Stimulated activated effector memory CD8-positive, alpha-beta T cell treated with anti-CD3 and anti-CD28 coated beads, Interleukin-12 subunit alpha, Interleukin-12 subunit beta, amount 100 ng/mL, for 72 hours (primary cell): ENCODE measurements around the gene KRTAP5-3.
"Not testable (repeated sequence)": the region's sequence is repeated elsewhere in the genome, so short reads cannot be mapped to it uniquely, and the experiment has no call there.

Experiments
- ATAC-seq: fragments of 150-1000 bp; cut with Tn5 transposase; 2 replicates; pipeline ENCODE4 v1.10.0; 2021
- DNase-seq, 2 donors: peaks; one replicate each; pipeline ENCODE4 v3.0.0; 2021 to 2022; ENCODE audit warnings: low spot score in 2 of 2
- H3K27ac Mint-ChIP-seq: one replicate; pipeline ENCODE4 v1.8.0; 2022; ENCODE audit warnings: mild to moderate bottlenecking, mixed read lengths
- H3K36me3 Mint-ChIP-seq: one replicate; pipeline ENCODE4 v1.8.0; 2022; ENCODE audit warnings: mild to moderate bottlenecking, mixed read lengths
- H3K4me1 Mint-ChIP-seq: one replicate; pipeline ENCODE4 v1.8.0; 2022; ENCODE audit warnings: mixed read lengths
- H3K4me3 Mint-ChIP-seq: one replicate; pipeline ENCODE4 v1.8.0; 2022; ENCODE audit warnings: mild to moderate bottlenecking, mixed read lengths
- H3K9me3 Mint-ChIP-seq: one replicate; pipeline ENCODE4 v1.8.0; 2022; ENCODE audit warnings: mixed read lengths

Gene KRTAP5-3

GRCh38 chr11:1604711-1605110, 3.6 kb downstream of the KRTAP5-3 start:
- Mint-ChIP-seq H3K4me3 (no peak overlapping the region), H3K4me1 (peaks cover 15% of the 10 kb centered on the region), H3K9me3 (no peaks in the 10 kb centered on the region), H3K27ac (no peak overlapping the region), H3K36me3 (no peaks in the 10 kb centered on the region)
- no peak for DNase-seq
- ATAC-seq = no peak

GRCh38 chr11:1604181-1604580, 4.1 kb downstream of the KRTAP5-3 start:
- DNase-seq = no peak
- no peaks in the 10 kb centered on the region for H3K36me3 Mint-ChIP-seq
- ATAC-seq = no peak
- H3K4me3 Mint-ChIP-seq = no peak overlapping the region
- H3K4me1 Mint-ChIP-seq = peaks cover 15% of the 10 kb centered on the region
- no peaks in the 10 kb centered on the region for H3K9me3 Mint-ChIP-seq
- H3K27ac Mint-ChIP-seq = no peak overlapping the region

- no peaks in the 10 kb centered on the region for H3K36me3 Mint-ChIP-seq
- H3K4me1 Mint-ChIP-seq = peaks cover 20% of the 10 kb centered on the region
- no peak overlapping the region for H3K4me3 Mint-ChIP-seq
- H3K9me3 Mint-ChIP-seq = no peaks in the 10 kb centered on the region
- no peak for DNase-seq
- no peak overlapping the region for H3K27ac Mint-ChIP-seq
- no peak for ATAC-seq
These were observed 4.6 kb downstream of the KRTAP5-3 start for GRCh38 chr11:1603629-1604028.

- not testable (repeated sequence) for H3K4me3 Mint-ChIP-seq, ATAC-seq, H3K36me3 Mint-ChIP-seq, DNase-seq, H3K9me3 Mint-ChIP-seq, H3K27ac Mint-ChIP-seq
- peaks cover 27% of the 10 kb centered on the region for H3K4me1 Mint-ChIP-seq
These were observed 6.6 kb downstream of the KRTAP5-3 start for GRCh38 chr11:1601663-1602062.

- Mint-ChIP-seq H3K36me3 (no peaks in the 10 kb centered on the region), H3K4me3 (no peak overlapping the region), H3K27ac (no peak overlapping the region), H3K4me1 (peaks cover 29% of the 10 kb centered on the region), H3K9me3 (no peaks in the 10 kb centered on the region)
- no peak for DNase-seq
- ATAC-seq = no peak
These were observed 7.6 kb downstream of the KRTAP5-3 start for GRCh38 chr11:1600626-1601025.

GRCh38 chr11:1598816-1599215, 9.4 kb downstream of the KRTAP5-3 start:
- no peak for DNase-seq

GRCh38 chr11:1598406-1598805, 9.9 kb downstream of the KRTAP5-3 start:
- peaks cover 36% of the 10 kb centered on the region for H3K4me1 Mint-ChIP-seq
- not testable (repeated sequence) for H3K4me3 Mint-ChIP-seq, H3K9me3 Mint-ChIP-seq, H3K27ac Mint-ChIP-seq, DNase-seq, H3K36me3 Mint-ChIP-seq, ATAC-seq

More at GRCh38 chr11:1598816-1599215, 9.4 kb downstream of the KRTAP5-3 start:
- no peaks in the 10 kb centered on the region for H3K36me3 Mint-ChIP-seq
- no peak overlapping the region for H3K4me3 Mint-ChIP-seq
- no peak overlapping the region for H3K27ac Mint-ChIP-seq
- peaks cover 36% of the 10 kb centered on the region for H3K4me1 Mint-ChIP-seq
- ATAC-seq = peak; percentile 68
- H3K9me3 Mint-ChIP-seq = no peaks in the 10 kb centered on the region

GRCh38 chr11:1597994-1598380, 10.3 kb downstream of the KRTAP5-3 start, which contains the start of gene KRTAP5-2:
Gene KRTAP5-2, minus strand, starts transcription at chr11:1598294. Its CDS starts 44 bp downstream, at chr11:1598250.
- Mint-ChIP-seq H3K4me3 (no peak within 1 kb of the TSS), H3K27ac (peak within 1 kb of the TSS; percentile 40)
- no peak for ATAC-seq

GRCh38 chr11:1597331-1597993, 10.8 kb downstream of the KRTAP5-3 start:
- no peaks in the 10 kb centered on the region for H3K9me3 Mint-ChIP-seq
- no peak for ATAC-seq
- no peak for DNase-seq
- H3K4me3 Mint-ChIP-seq = no peak overlapping the region
- H3K27ac Mint-ChIP-seq = peak overlapping the region; percentile 40
- H3K4me1 Mint-ChIP-seq = peaks cover 36% of the 10 kb centered on the region
- no peaks in the 10 kb centered on the region for H3K36me3 Mint-ChIP-seq

More at GRCh38 chr11:1597994-1598380, 10.3 kb downstream of the KRTAP5-3 start, which contains the start of gene KRTAP5-2:
- H3K4me1 Mint-ChIP-seq = peaks cover 36% of the 10 kb centered on the region
- no peaks in the 10 kb centered on the region for H3K9me3 Mint-ChIP-seq
- no peaks in the 10 kb centered on the region for H3K36me3 Mint-ChIP-seq
- no peak for DNase-seq

GRCh38 chr11:1596576-1597121, 11.6 kb downstream of the KRTAP5-3 start:
- H3K4me3 Mint-ChIP-seq, DNase-seq, ATAC-seq, H3K27ac Mint-ChIP-seq, H3K9me3 Mint-ChIP-seq, H3K36me3 Mint-ChIP-seq: not testable (repeated sequence)
- peaks cover 36% of the 10 kb centered on the region for H3K4me1 Mint-ChIP-seq

GRCh38 chr11:1595994-1596575, 12.2 kb downstream of the KRTAP5-3 start:
- peaks cover 36% of the 10 kb centered on the region for H3K4me1 Mint-ChIP-seq
- ATAC-seq, DNase-seq, H3K27ac Mint-ChIP-seq, H3K9me3 Mint-ChIP-seq, H3K36me3 Mint-ChIP-seq, H3K4me3 Mint-ChIP-seq: not testable (repeated sequence)

- DNase-seq (no peak), ATAC-seq (no peak)
- Mint-ChIP-seq H3K4me1 (peaks cover 38% of the 10 kb centered on the region), H3K9me3 (no peaks in the 10 kb centered on the region), H3K4me3 (no peak overlapping the region), H3K36me3 (no peaks in the 10 kb centered on the region), H3K27ac (no peak overlapping the region)
These were observed 15.6 kb downstream of the KRTAP5-3 start for GRCh38 chr11:1592628-1593027.

GRCh38 chr11:1589996-1590395, 18.3 kb downstream of the KRTAP5-3 start:
- H3K27ac Mint-ChIP-seq = no peak overlapping the region
- peaks cover 13% of the 10 kb centered on the region for H3K4me1 Mint-ChIP-seq
- no peak for DNase-seq
- no peak for ATAC-seq
- no peak overlapping the region for H3K4me3 Mint-ChIP-seq
- no peaks in the 10 kb centered on the region for H3K36me3 Mint-ChIP-seq
- no peaks in the 10 kb centered on the region for H3K9me3 Mint-ChIP-seq

- DNase-seq, ATAC-seq, H3K9me3 Mint-ChIP-seq, H3K36me3 Mint-ChIP-seq: not testable (repeated sequence)
- H3K27ac Mint-ChIP-seq = peak overlapping the region; percentile 82
- H3K4me3 Mint-ChIP-seq = peak overlapping the region; percentile 34
- H3K4me1 Mint-ChIP-seq = peaks cover 14% of the 10 kb centered on the region
These were observed 18.9 kb downstream of the KRTAP5-3 start for GRCh38 chr11:1589191-1589963.

GRCh38 chr11:1586699-1587098, 21.6 kb downstream of the KRTAP5-3 start:
- no peak for DNase-seq
- no peak overlapping the region for H3K4me3 Mint-ChIP-seq
- H3K27ac Mint-ChIP-seq = no peak overlapping the region
- H3K4me1 Mint-ChIP-seq = peaks cover 23% of the 10 kb centered on the region
- no peak for ATAC-seq
- H3K36me3 Mint-ChIP-seq = no peaks in the 10 kb centered on the region
- no peaks in the 10 kb centered on the region for H3K9me3 Mint-ChIP-seq
